Peyer's patch (tissue), 4 donors: ENCODE measurements around the gene CD207. TPM values are rescaled to one million over a fixed set of nuclear protein-coding genes. Genes with fewer than 3 reads are reported as not detected.
A peak's percentile ranks its signal among the peaks of the same experiment; 100 is the strongest.

Experiments used
- DNase-seq, 3 donors: peaks; one replicate each; pipeline ENCODE4 v3.0.0-alpha.2; 2017 to 2019
- H3K27ac ChIP-seq, 4 donors: fragments of 200-600 bp; sonication (generic); one replicate each; pipeline ENCODE4 v1.5.1; 2016 to 2019
- H3K27me3 ChIP-seq, 2 donors: fragments of 200-600 bp; sonication (generic); one replicate each; pipeline ENCODE4 v1.5.1; 2019
- H3K36me3 ChIP-seq, 3 donors: fragments of 200-600 bp; sonication (generic); one replicate each; pipeline ENCODE4 v1.5.1; 2016 to 2019
- H3K4me1 ChIP-seq, 4 donors: fragments of 200-600 bp; sonication (generic); one replicate each; pipeline ENCODE4 v1.5.1; 2016 to 2019
- H3K4me3 ChIP-seq, 4 donors: fragments of 200-600 bp; sonication (generic); 1 replicate in 3 of 4; 2 replicates in 1 of 4; pipeline ENCODE4 v1.5.1; 2016 to 2019; ENCODE audit warnings: mild to moderate bottlenecking in 1 of 4
- H3K9me3 ChIP-seq, 4 donors: fragments of 200-600 bp; sonication (generic); one replicate each; pipeline ENCODE4 v1.5.1; 2016 to 2019; ENCODE audit warnings: mild to moderate bottlenecking in 1 of 4
- CTCF ChIP-seq, 6 experiments: fragments of 450-650 bp in 4 of 6; fragments of 200-600 bp in 2 of 6; sonication (generic) in 1 of 6; IDR thresholded peaks; one replicate each; pipeline ENCODE4 v1.5.1; 2017 to 2019; ENCODE audit warnings: antibody characterized with exemption in 6 of 6, mild to moderate bottlenecking in 3 of 6, moderate library complexity in 1 of 6
- POLR2A ChIP-seq, 2 donors: fragments of 450-650 bp; IDR thresholded peaks; one replicate each; pipeline ENCODE4 v1.5.1; 2017; ENCODE audit warnings: antibody characterized with exemption in 2 of 2, mild to moderate bottlenecking in 2 of 2, moderate library complexity in 2 of 2
- small RNA-seq, 2 donors: library from RNA; depleted of rRNA; stranded (forward); fragments of <200 nt; gene quantifications; one replicate each; pipeline ENCODE3, GENCODE V24; 2016
- total RNA-seq, 4 donors: library from RNA; depleted of rRNA; stranded (reverse); fragments of >200 nt; gene quantifications; one replicate each; pipeline ENCODE4 v1.1.0, GENCODE V29; 2016

The CD207 gene
- total RNA-seq, 4 donors from 2014 or later = not detected

DNA sequence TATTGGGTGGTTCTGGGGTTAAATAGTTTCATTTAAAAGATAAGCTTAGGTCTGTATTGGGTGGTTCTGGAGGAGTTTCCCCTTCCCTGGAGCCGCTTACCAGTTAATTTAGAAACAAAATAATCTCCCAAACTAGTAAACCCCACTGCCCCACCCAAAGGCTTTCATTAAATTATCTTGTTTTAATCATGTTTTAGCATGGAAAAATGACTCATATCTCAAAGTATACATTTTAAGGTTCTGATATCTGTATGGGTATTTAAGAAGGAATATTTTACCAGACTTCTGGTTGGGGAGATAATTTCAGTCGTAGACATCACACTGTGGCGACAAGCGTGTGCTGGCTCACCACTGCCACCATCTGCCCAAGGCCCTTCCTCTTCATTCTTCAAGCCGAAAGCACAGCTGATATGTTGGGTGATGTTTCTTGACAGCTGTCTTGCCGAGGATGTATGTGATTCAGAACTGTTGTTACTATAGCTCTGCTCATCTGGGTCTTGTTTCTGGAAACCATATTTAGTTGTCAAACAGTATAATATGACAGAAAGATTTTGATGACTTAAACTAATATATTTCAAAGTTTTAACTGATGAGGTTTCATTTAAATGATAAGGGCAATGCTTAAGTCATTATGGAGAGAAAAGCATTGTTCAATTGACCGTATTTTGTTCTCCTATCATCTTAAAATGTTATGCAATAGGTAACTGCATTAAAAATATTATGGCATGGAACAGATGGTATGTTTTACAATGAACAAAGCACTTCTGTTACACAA is 50.3 kb downstream of the CD207 start:
- H3K27me3 ChIP-seq = peaks cover 0 to 4% of the 10 kb centered on the region in 2 donors
- DNase-seq = no peak

GRCh38 chr2:70784320-70784719 is 51.3 kb downstream of the CD207 start:
- H3K4me1 ChIP-seq = no peaks in the 10 kb centered on the region
- no peak for DNase-seq

More for the DNA sequence above, 50.3 kb downstream of the CD207 start:
- no peak overlapping the region for H3K4me3 ChIP-seq
- TF ChIP-seq CTCF (IDR thresholded peaks at IDR 0.05) (peak in 3 of 6 experiments; percentile 8 to 21 (median 21)), POLR2A (IDR thresholded peaks at IDR 0.05) (no peak)
- H3K9me3 ChIP-seq = no peaks in the 10 kb centered on the region
- no peaks in the 10 kb centered on the region for H3K36me3 ChIP-seq
- H3K4me1 ChIP-seq = peaks cover 0 to 10% (median 0%) of the 10 kb centered on the region in 4 donors
- H3K27ac ChIP-seq = no peak overlapping the region

More at GRCh38 chr2:70784320-70784719, 51.3 kb downstream of the CD207 start:
- no peak overlapping the region for H3K4me3 ChIP-seq
- H3K27me3 ChIP-seq = no peaks in the 10 kb centered on the region
- TF ChIP-seq POLR2A (IDR thresholded peaks at IDR 0.05) (no peak), CTCF (IDR thresholded peaks at IDR 0.05) (no peak)
- no peaks in the 10 kb centered on the region for H3K36me3 ChIP-seq
- H3K27ac ChIP-seq = no peak overlapping the region
- H3K9me3 ChIP-seq = no peaks in the 10 kb centered on the region

Small RNA genes within 50 kb of the gene (small RNA-seq; reads per million reads assigned to genes)
- gene HMGN2P21 = 0 reads per million in 2 donors

Other genes with a start within 250 kb of the CD207 start
- gene ADD2, start 67.6 kb downstream of the CD207 start, total RNA-seq = 10 to 100 TPM in 1 of 4 donors, 1 to 10 TPM in 1, under 1 TPM in 1, not detected in 1; 0.28 to 14.0 (median 1.7) TPM
- not detected for gene FIGLA, start 45.2 kb downstream of the CD207 start, total RNA-seq
- gene CLEC4F, start 15.2 kb downstream of the CD207 start, total RNA-seq = 10 to 100 TPM in 1 of 4 donors, under 1 TPM in 1, not detected in 2; 0.67 to 32.2 TPM
- gene VAX2, start 64.8 kb upstream of the CD207 start, total RNA-seq = not detected
- gene ATP6V1B1, start 100.1 kb upstream of the CD207 start, total RNA-seq = 1 to 10 TPM in 2 of 4 donors, not detected in 2; 1.3 to 5.8 TPM
- gene ANKRD53, start 142.8 kb upstream of the CD207 start, total RNA-seq = 1 to 10 TPM in 1 of 4 donors, not detected in 3; 3.5 TPM
- 10 to 100 TPM; 13.2 to 35.1 (median 30.3) TPM for gene TEX261, start 159.1 kb upstream of the CD207 start, total RNA-seq
- gene NAGK, start 232.8 kb upstream of the CD207 start, total RNA-seq = 100 to 1,000 TPM in 1 of 4 donors, 10 to 100 TPM in 3; 33.1 to 182 (median 46.6) TPM